ENCODE results near the gene CNTN5. TPM values are rescaled to one million over a fixed set of nuclear protein-coding genes. Genes with fewer than 3 reads are reported as not detected.

Gene CNTN5
- polyA plus RNA-seq, 1 donor from 2014 or later: 1.1 TPM

DNA sequence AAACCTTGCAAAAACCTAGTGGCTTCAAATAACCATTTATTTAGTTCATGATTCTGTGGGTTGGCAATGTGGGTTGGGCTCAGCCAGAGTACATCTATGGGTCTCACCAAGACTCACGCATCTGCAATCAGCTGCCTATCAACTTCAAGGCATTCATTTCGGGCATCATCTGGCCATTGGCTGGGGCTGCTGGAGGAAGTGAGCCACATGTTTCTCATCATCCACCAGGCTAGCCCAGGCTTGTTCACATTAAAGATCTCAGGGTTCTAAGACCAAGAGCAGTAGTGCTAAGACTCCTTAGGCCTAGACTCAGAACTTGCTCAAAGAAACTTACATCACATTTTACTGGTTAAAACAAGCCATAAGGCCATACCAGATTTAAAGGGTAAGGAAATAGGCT is 1187.5 kb downstream of the CNTN5 start:
- Histone ChIP-seq H3K4me2 (ENCODE audit: low read length) (no peak overlapping the region), H2AFZ (ENCODE audit: low read depth, low read length) (no peak overlapping the region), H3K9ac (ENCODE audit: low read length) (no peak overlapping the region), H3F3A (ENCODE audit: insufficient read depth, low read length, poor library complexity, severe bottlenecking) (no peaks in the 10 kb centered on the region), H3K79me2 (replicated peaks; ENCODE audit: insufficient read depth, low read length) (no peaks in the 10 kb centered on the region), H3K27ac (ENCODE audit: low read length) (no peak overlapping the region), H3K27me3 (ENCODE audit: insufficient read depth, low read depth, low read length) (no peaks in the 10 kb centered on the region), H3K9me2 (ENCODE audit: insufficient read depth, low read length) (no peaks in the 10 kb centered on the region), H3K4me3 (ENCODE audit: low read length) (no peak overlapping the region), H3K9me3 (ENCODE audit: low read length) (no peaks in the 10 kb centered on the region), H3K36me3 (ENCODE audit: insufficient read depth, low read length) (no peaks in the 10 kb centered on the region), H4K20me1 (ENCODE audit: insufficient read depth) (no peaks in the 10 kb centered on the region)
- TF ChIP-seq TAF1 (IDR thresholded peaks at IDR 0.05; ENCODE audit: low read depth): no peak
- no peak for TF ChIP-seq MXI1 (conservative IDR thresholded peaks at IDR 0.05; ENCODE audit: poor library complexity, severe bottlenecking)
- TF ChIP-seq POLR2AphosphoS5 (IDR thresholded peaks at IDR 0.05): no peak
- TF ChIP-seq, protein P1, sequence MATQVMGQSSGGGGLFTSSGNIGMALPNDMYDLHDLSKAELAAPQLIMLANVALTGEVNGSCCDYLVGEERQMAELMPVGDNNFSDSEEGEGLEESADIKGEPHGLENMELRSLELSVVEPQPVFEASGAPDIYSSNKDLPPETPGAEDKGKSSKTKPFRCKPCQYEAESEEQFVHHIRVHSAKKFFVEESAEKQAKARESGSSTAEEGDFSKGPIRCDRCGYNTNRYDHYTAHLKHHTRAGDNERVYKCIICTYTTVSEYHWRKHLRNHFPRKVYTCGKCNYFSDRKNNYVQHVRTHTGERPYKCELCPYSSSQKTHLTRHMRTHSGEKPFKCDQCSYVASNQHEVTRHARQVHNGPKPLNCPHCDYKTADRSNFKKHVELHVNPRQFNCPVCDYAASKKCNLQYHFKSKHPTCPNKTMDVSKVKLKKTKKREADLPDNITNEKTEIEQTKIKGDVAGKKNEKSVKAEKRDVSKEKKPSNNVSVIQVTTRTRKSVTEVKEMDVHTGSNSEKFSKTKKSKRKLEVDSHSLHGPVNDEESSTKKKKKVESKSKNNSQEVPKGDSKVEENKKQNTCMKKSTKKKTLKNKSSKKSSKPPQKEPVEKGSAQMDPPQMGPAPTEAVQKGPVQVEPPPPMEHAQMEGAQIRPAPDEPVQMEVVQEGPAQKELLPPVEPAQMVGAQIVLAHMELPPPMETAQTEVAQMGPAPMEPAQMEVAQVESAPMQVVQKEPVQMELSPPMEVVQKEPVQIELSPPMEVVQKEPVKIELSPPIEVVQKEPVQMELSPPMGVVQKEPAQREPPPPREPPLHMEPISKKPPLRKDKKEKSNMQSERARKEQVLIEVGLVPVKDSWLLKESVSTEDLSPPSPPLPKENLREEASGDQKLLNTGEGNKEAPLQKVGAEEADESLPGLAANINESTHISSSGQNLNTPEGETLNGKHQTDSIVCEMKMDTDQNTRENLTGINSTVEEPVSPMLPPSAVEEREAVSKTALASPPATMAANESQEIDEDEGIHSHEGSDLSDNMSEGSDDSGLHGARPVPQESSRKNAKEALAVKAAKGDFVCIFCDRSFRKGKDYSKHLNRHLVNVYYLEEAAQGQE (IDR thresholded peaks at IDR 0.05; ENCODE audit: borderline replicate concordance): no peak
- TF ChIP-seq, protein P2, sequence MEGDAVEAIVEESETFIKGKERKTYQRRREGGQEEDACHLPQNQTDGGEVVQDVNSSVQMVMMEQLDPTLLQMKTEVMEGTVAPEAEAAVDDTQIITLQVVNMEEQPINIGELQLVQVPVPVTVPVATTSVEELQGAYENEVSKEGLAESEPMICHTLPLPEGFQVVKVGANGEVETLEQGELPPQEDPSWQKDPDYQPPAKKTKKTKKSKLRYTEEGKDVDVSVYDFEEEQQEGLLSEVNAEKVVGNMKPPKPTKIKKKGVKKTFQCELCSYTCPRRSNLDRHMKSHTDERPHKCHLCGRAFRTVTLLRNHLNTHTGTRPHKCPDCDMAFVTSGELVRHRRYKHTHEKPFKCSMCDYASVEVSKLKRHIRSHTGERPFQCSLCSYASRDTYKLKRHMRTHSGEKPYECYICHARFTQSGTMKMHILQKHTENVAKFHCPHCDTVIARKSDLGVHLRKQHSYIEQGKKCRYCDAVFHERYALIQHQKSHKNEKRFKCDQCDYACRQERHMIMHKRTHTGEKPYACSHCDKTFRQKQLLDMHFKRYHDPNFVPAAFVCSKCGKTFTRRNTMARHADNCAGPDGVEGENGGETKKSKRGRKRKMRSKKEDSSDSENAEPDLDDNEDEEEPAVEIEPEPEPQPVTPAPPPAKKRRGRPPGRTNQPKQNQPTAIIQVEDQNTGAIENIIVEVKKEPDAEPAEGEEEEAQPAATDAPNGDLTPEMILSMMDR (IDR thresholded peaks at IDR 0.05; ENCODE audit: poor library complexity, severe bottlenecking): no peak
- no peak for TF ChIP-seq RAD21 (conservative IDR thresholded peaks at IDR 0.05)
- no peak for TF ChIP-seq EZH2 (IDR thresholded peaks at IDR 0.05; ENCODE audit: borderline replicate concordance, insufficient read depth, low read length, poor library complexity, severe bottlenecking)
- no peak for TF ChIP-seq EP300 (conservative IDR thresholded peaks at IDR 0.05; ENCODE audit: poor library complexity, severe bottlenecking)
- TF ChIP-seq SMC3 (conservative IDR thresholded peaks at IDR 0.05; ENCODE audit: poor library complexity): no peak

- Histone ChIP-seq H3K4me3 (ENCODE audit: low read length) (no peak overlapping the region), H3K9me2 (ENCODE audit: insufficient read depth, low read length) (no peaks in the 10 kb centered on the region)
These were observed 1194.0 kb downstream of the CNTN5 start for GRCh38 chr11:100214791-100215190.

More at GRCh38 chr11:100214791-100215190, 1194.0 kb downstream of the CNTN5 start:
- Histone ChIP-seq H3K27me3 (ENCODE audit: insufficient read depth, low read depth, low read length) (no peaks in the 10 kb centered on the region), H3F3A (ENCODE audit: insufficient read depth, low read length, poor library complexity, severe bottlenecking) (no peaks in the 10 kb centered on the region), H3K27ac (ENCODE audit: low read length) (no peak overlapping the region), H3K79me2 (replicated peaks; ENCODE audit: insufficient read depth, low read length) (no peaks in the 10 kb centered on the region), H3K9me3 (ENCODE audit: low read length) (no peaks in the 10 kb centered on the region), H4K20me1 (ENCODE audit: insufficient read depth) (no peaks in the 10 kb centered on the region), H3K9ac (ENCODE audit: low read length) (no peak overlapping the region), H2AFZ (ENCODE audit: low read depth, low read length) (no peak overlapping the region), H3K4me2 (ENCODE audit: low read length) (no peak overlapping the region), H3K36me3 (ENCODE audit: insufficient read depth, low read length) (no peaks in the 10 kb centered on the region)
- TF ChIP-seq POLR2AphosphoS5 (IDR thresholded peaks at IDR 0.05) (no peak), RAD21 (conservative IDR thresholded peaks at IDR 0.05) (no peak), SMC3 (conservative IDR thresholded peaks at IDR 0.05; ENCODE audit: poor library complexity) (no peak), EZH2 (IDR thresholded peaks at IDR 0.05; ENCODE audit: borderline replicate concordance, insufficient read depth, low read length, poor library complexity, severe bottlenecking) (no peak), EP300 (conservative IDR thresholded peaks at IDR 0.05; ENCODE audit: poor library complexity, severe bottlenecking) (no peak), MXI1 (conservative IDR thresholded peaks at IDR 0.05; ENCODE audit: poor library complexity, severe bottlenecking) (no peak), TAF1 (IDR thresholded peaks at IDR 0.05; ENCODE audit: low read depth) (no peak)
- TF ChIP-seq, protein P2 (IDR thresholded peaks at IDR 0.05; ENCODE audit: poor library complexity, severe bottlenecking): no peak
- TF ChIP-seq, protein P1 (IDR thresholded peaks at IDR 0.05; ENCODE audit: borderline replicate concordance): no peak
